Adrenal gland (tissue), 5 donors: ENCODE data around the gene P3H4.

Source experiments
- POLR2A ChIP-seq, 2 donors: fragments of 450-650 bp; IDR thresholded peaks; one replicate each; pipeline ENCODE4 v1.6.1; 2017; ENCODE audit warnings: antibody characterized with exemption in 2 of 2, mild to moderate bottlenecking in 2 of 2, moderate library complexity in 1 of 2
- TF ChIP-seq, protein P1 (sequence below), 6 experiments: fragments of 450-650 bp in 4 of 6; fragments of 200-600 bp in 2 of 6; sonication (generic) in 1 of 6; IDR thresholded peaks; 1 replicate in 5 of 6; 2 replicates in 1 of 6; pipeline versions ENCODE4 v1.5.1 to v1.8.0; 2016 to 2021; ENCODE audit warnings: antibody characterized with exemption in 6 of 6, mild to moderate bottlenecking in 2 of 6, moderate library complexity in 1 of 6
- donor health status: DM: no; HTN: no; CAD: no.

DNA sequence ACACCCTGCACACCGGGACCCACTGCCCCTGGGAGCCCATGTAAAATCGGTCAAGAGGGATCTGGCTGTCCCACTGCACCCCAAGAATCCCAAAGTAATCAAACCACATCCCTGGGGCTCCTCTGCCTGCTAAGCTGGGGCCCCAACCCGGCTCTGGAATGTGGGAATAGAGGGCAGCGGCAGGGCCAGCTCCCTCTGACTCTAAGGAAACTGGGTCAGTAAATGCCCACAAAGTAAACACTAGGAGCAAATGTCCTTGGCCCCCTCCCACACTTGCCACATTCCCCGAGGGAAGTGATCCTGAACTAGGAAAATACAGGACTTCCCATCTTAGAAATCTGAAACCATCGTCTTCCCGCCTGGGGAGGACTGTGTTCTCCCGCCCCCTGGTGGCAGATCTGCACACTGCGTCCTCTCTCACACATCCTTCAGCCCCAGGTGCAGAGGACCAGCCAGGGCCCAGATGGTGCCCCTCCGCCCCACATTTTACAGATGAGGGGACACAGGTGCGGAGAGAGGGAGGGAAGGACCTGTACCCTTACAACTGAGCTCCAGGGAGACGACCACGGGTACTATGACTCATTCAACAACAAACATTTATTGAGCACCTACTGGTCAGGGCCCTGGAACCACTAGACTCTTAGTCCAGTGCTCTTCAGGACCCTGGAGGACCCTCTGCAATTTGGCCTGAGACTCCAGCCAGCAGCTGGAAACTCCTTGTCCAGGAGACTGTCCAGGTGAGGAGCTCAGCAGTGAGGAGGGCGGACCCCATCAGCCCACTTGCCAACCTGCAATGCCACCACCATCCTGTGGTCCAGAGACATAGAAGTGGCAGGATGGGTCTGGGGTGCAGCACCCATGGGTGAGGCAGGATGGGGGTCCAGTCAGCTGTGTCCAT lies 10.1 kb downstream of the P3H4 start:
- TF ChIP-seq, protein P1, sequence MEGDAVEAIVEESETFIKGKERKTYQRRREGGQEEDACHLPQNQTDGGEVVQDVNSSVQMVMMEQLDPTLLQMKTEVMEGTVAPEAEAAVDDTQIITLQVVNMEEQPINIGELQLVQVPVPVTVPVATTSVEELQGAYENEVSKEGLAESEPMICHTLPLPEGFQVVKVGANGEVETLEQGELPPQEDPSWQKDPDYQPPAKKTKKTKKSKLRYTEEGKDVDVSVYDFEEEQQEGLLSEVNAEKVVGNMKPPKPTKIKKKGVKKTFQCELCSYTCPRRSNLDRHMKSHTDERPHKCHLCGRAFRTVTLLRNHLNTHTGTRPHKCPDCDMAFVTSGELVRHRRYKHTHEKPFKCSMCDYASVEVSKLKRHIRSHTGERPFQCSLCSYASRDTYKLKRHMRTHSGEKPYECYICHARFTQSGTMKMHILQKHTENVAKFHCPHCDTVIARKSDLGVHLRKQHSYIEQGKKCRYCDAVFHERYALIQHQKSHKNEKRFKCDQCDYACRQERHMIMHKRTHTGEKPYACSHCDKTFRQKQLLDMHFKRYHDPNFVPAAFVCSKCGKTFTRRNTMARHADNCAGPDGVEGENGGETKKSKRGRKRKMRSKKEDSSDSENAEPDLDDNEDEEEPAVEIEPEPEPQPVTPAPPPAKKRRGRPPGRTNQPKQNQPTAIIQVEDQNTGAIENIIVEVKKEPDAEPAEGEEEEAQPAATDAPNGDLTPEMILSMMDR (IDR thresholded peaks at IDR 0.05): peak; percentile 88 to 98 (median 96)
- TF ChIP-seq POLR2A (IDR thresholded peaks at IDR 0.05): no peak
